NCI-H226 (cell line): ENCODE data around the gene TTC34.
"Not testable (repeated sequence)": the region's sequence is repeated elsewhere in the genome, so short reads cannot be mapped to it uniquely, and the experiment has no call there.

Experiments used
- DNase-seq: peaks from one replicate; pipeline ENCODE4 v3.0.0-alpha.2; 2015

TTC34 gene

GRCh38 chr1:2811533-2811918 lies 10.0 kb upstream of the TTC34 start:
- DNase-seq, result no peak

DNA sequence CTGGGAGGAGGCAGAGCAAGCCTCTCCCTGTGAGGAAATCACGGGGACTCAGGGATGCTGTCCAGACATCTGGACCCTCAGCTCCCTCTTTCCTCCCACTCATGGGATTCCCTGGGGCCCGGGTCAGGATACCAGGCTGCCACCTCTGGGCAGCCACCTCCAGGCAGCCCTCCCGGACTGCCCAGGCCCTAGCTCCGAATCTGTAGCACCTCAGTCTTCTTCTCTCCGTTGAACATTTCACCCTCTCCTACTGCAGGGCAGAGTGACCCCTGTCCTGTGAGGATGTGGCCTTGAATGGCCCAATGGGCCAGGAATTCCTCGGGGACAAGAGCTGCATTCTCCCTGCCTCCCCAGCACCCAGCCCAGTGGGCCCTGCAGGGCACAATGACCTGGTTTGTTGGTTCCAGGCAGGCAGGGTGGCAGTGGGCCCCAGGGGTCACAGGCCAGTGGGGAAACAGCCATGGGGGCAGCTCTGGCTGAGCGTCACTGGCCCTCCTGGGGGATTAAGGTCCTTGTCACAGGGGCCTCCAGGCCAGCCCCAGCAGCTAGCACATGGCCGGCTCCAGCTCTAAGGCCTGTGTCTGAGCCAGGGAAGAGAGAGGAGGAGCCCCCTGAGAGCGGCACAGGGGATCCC lies 9.5 kb upstream of the TTC34 start:
- DNase-seq, result no peak

- no peak for DNase-seq
Measured at GRCh38 chr1:2810281-2810680, 8.8 kb upstream of the TTC34 start.

DNA sequence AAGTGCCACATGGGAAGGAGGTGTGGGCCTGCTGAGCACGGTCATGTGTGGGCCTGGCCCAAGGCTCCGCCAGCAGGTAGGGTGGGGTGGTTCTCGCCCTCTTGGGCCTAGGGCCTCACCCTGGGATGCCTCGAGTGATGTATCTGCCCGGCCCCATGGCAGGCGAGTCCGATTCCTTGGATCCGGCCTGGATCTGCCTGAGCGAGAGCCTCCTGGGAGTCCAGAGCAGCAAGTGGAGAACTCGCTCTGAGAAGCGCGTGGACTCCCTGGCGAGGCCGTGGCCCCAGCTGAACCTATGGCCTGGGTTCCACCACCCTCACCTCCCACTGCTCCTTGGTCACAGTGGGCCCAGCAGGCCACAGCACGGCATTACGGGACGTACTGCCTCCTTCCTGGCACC lies 8.2 kb upstream of the TTC34 start:
- no peak for DNase-seq

GRCh38 chr1:2808831-2809605 lies 7.5 kb upstream of the TTC34 start:
- DNase-seq, result no peak

DNA sequence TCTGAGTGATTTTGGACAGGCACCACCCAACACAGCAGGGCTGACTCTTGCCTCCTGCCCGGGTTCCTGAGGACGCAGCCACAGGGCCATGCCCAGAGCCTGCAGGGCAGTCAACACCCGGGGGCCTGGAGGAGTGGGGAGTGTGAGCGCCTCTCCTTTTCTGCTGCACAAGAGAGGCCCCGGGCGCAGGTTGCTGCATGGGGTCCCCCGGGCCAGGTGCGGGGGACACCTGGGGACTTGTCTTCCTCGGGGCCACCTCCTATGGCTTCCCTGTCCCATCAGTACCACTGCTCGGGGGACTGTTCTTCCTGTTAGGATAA lies 6.9 kb upstream of the TTC34 start:
- no peak for DNase-seq

GRCh38 chr1:2807678-2808385 lies 6.3 kb upstream of the TTC34 start:
- DNase-seq, result no peak

GRCh38 chr1:2807036-2807435 lies 5.5 kb upstream of the TTC34 start:
- DNase-seq, result no peak

DNA sequence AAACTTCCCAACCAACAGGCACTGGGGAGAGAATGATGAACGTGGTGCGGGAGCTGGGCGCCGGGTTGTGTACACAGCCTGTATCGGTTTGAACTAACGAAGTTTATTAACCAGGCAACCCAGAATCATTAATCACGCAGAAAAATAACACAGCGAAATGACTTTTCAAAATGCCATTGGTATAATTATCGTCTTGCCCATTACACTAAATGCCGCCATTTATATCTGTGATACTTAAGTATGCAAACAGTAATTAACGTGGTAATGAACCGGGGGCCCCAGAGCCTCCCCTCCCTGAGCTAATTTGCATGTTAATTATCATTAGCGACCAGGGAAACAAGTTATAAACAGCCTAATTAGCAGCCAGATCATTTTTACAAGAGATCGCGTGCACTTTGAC lies 5.1 kb upstream of the TTC34 start:
- no peak for DNase-seq

- DNase-seq, result no peak
Measured at GRCh38 chr1:2805801-2806430, 4.4 kb upstream of the TTC34 start.

GRCh38 chr1:2804628-2805351 lies 3.3 kb upstream of the TTC34 start:
- no peak for DNase-seq

- DNase-seq, result no peak
Measured at GRCh38 chr1:2803931-2804627, 2.6 kb upstream of the TTC34 start.

DNA sequence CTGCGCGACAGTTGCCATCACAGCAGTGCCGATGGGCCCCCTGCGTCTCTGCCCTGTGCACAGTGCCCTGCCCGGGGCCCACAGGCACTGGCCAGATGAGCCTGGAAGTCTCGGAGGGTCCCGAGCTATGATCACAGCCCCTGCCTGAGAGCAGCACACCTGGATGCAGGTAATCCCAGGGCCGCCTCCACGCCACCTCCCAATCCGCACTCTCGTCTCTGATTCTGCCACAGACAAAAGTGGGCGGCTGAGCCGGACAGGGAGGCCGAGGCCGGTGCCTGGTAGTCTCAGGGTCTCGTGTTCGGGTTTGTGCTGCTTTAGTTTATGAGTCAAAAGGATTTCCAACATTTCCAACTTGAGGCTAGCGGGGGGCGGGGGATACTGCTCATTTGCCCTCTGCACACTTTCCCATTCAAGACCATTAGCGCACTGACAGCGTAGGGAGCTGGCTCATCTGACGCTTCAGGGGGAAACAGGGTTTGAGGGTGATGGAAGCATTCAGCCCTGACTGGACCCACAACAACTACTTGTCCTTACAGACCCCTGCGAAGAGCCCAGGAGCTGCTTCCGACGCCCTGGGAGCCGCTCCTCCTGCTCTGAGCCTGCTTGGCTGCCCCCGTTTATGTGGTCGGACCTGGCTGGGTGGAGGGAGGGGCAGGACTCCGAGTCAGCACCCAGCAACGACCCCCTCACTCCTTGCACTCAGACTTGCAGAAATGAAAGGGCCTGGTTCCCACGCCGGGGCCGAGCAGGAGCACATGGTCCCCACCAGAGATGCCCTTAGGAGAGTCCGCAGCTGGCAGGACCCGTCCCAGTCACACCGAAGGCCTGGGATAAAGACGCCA lies 1.8 kb upstream of the TTC34 start:
- no peak for DNase-seq

GRCh38 chr1:2802421-2802961 lies 998 bp upstream of the TTC34 start:
- no peak for DNase-seq

GRCh38 chr1:2801046-2801445 lies 447 bp downstream of the TTC34 start:
- no peak for DNase-seq

DNA sequence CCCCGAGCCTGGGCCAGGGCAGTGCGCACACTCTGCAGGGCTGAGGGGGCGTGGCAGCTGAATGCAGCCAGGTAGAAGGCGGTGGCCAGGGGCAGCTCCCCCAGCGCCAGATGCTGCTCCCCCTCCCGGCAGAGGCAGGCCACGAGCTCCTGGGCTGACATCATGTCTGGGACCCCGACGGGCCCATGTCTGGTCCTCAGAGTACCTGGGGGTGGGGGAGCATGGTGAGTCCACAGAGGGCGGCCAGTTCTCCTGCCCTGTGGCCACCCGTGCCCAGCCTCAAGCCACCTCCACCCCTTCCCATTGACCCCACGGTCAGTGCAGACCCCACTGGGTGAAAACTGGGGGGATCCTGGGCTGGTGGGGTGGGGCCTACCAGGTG lies 838 bp downstream of the TTC34 start:
- no peak for DNase-seq

- no peak for DNase-seq
Measured at GRCh38 chr1:2799811-2800663, 1.5 kb downstream of the TTC34 start.

DNA sequence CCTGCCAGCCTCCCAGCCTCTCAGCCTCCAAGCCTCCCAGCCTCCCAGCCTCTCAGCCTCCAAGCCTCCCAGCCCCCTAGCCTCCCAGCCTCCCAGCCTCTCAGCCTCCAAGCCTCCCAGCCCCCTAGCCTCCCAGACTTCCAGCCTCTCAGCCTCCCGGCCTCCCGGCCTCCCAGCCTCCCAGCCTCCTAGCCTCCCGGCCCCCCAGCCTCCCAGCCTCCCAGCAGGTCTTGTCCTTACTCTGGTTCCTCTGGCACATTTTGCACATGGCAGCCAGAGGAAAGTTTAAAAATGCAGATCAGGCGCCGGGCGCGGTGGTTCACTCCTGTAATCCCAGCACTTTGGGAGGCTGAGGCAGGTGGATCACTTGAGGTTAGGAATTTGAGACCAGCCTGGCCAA lies 2.5 kb downstream of the TTC34 start:
- DNase-seq, result not testable (repeated sequence)

- no peak for DNase-seq
Measured at GRCh38 chr1:2797741-2798016, 3.8 kb downstream of the TTC34 start.

GRCh38 chr1:2796890-2797740 lies 4.4 kb downstream of the TTC34 start:
- no peak for DNase-seq
